Ramos (cell line): ENCODE measurements around the gene EGFR.

Experiments used
- in situ Hi-C: fragments of 300-500 bp; cut with MboI; formaldehyde crosslinking; loops from one replicate; pipeline ENCODE4 v1.14.3; 2022; ENCODE audit warnings: low sequenced_read_pairs; ENCODE audit not compliant: unreplicated experiment

EGFR gene

GRCh38 chr7:55094092-55094690 lies 75.4 kb downstream of the EGFR start:
- in situ Hi-C loops, result no loop called here

GRCh38 chr7:55095672-55096071 lies 76.9 kb downstream of the EGFR start:
- in situ Hi-C loops, result no loop called here

- in situ Hi-C loops, result no loop called here
These were observed 77.5 kb downstream of the EGFR start for GRCh38 chr7:55096323-55096722.

- in situ Hi-C loops, result no loop called here
These were observed 78.3 kb downstream of the EGFR start for GRCh38 chr7:55097100-55097499.

- in situ Hi-C loops, result no loop called here
These were observed 80.4 kb downstream of the EGFR start for GRCh38 chr7:55099066-55099820.

- in situ Hi-C loops, result no loop called here
These were observed 81.2 kb downstream of the EGFR start for GRCh38 chr7:55099821-55100543.

GRCh38 chr7:55100544-55101327 lies 81.9 kb downstream of the EGFR start:
- in situ Hi-C loops, result no loop called here

- in situ Hi-C loops, result no loop called here
These were observed 82.5 kb downstream of the EGFR start for GRCh38 chr7:55101359-55101758.

- in situ Hi-C loops, result no loop called here
These were observed 85.3 kb downstream of the EGFR start for GRCh38 chr7:55104123-55104522.

GRCh38 chr7:55104712-55105433 lies 86.1 kb downstream of the EGFR start:
- in situ Hi-C loops, result no loop called here

GRCh38 chr7:55105952-55106351 lies 87.1 kb downstream of the EGFR start:
- in situ Hi-C loops, result no loop called here

- in situ Hi-C loops, result no loop called here
These were observed 89.1 kb downstream of the EGFR start for GRCh38 chr7:55107946-55108345.

- in situ Hi-C loops, result no loop called here
These were observed 89.6 kb downstream of the EGFR start for GRCh38 chr7:55108401-55108800.

- in situ Hi-C loops, result no loop called here
These were observed 90.0 kb downstream of the EGFR start for GRCh38 chr7:55108818-55109217.

- in situ Hi-C loops, result no loop called here
These were observed 90.8 kb downstream of the EGFR start for GRCh38 chr7:55109404-55110167.

- in situ Hi-C loops, result no loop called here
These were observed 91.6 kb downstream of the EGFR start for GRCh38 chr7:55110282-55110992.

GRCh38 chr7:55110993-55111361 lies 92.2 kb downstream of the EGFR start:
- in situ Hi-C loops, result no loop called here

GRCh38 chr7:55112056-55112455 lies 93.2 kb downstream of the EGFR start:
- in situ Hi-C loops, result no loop called here
